ENCODE results near the gene HKDC1. TPM values are rescaled to one million over a fixed set of nuclear protein-coding genes. Genes with fewer than 3 reads are reported as not detected.

HKDC1 gene
- total RNA-seq, 2 experiments from 2014 or later, result not detected

- H3K4me2 ChIP-seq (ENCODE audit: low read length), result no peak overlapping the region
- CTCF ChIA-PET (ENCODE audit: unreplicated experiment), result no interaction called here
- no peak for DNase-seq (ENCODE audit: low spot score)
- POLR2A ChIA-PET, result interaction anchor here (0.7 kb wide), 2 partner anchors 13 to 1739 kb away, joined by 3 to 6 read pairs; no protein-coding TSS in a partner anchor
- H3K79me2 ChIP-seq (ENCODE audit: insufficient read depth, low read depth, low read length), result no peaks in the 10 kb centered on the region
- TF ChIP-seq, protein P1, sequence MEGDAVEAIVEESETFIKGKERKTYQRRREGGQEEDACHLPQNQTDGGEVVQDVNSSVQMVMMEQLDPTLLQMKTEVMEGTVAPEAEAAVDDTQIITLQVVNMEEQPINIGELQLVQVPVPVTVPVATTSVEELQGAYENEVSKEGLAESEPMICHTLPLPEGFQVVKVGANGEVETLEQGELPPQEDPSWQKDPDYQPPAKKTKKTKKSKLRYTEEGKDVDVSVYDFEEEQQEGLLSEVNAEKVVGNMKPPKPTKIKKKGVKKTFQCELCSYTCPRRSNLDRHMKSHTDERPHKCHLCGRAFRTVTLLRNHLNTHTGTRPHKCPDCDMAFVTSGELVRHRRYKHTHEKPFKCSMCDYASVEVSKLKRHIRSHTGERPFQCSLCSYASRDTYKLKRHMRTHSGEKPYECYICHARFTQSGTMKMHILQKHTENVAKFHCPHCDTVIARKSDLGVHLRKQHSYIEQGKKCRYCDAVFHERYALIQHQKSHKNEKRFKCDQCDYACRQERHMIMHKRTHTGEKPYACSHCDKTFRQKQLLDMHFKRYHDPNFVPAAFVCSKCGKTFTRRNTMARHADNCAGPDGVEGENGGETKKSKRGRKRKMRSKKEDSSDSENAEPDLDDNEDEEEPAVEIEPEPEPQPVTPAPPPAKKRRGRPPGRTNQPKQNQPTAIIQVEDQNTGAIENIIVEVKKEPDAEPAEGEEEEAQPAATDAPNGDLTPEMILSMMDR (conservative IDR thresholded peaks at IDR 0.05; ENCODE audit: low read length), result no peak
- TF ChIP-seq EZH2phosphoT487 (IDR thresholded peaks at IDR 0.05; ENCODE audit: borderline replicate concordance, low read depth, low read length), result no peak
- H2AFZ ChIP-seq (ENCODE audit: low read length), result no peak overlapping the region; the same call in 1 of the 2 replicates
- no peak overlapping the region for H3K27ac ChIP-seq (ENCODE audit: low read depth, low read length, poor library complexity, severe bottlenecking)
- BruUV-seq (replicated peaks), result no TSS peak
- H3K9me3 ChIP-seq (ENCODE audit: low read length), result no peaks in the 10 kb centered on the region
- H3K4me3 ChIP-seq (ENCODE audit: low read depth, low read length, poor library complexity, severe bottlenecking), result no peak overlapping the region
- no peaks in the 10 kb centered on the region for H3K36me3 ChIP-seq (ENCODE audit: insufficient read depth, low read length)
- intact Hi-C loops (cut with micrococcal nuclease; ENCODE audit: unreplicated experiment), result no loop called here
- H3K4me1 ChIP-seq (ENCODE audit: insufficient read depth, low read length, poor library complexity, severe bottlenecking), result peaks cover 7% of the 10 kb centered on the region
- H3K9me2 ChIP-seq (ENCODE audit: insufficient read depth, low read length), result no peaks in the 10 kb centered on the region
- H4K20me1 ChIP-seq (ENCODE audit: insufficient read depth, low read length), result no peaks in the 10 kb centered on the region
Observed at GRCh38 chr10:69272624-69273023, 52.5 kb downstream of the HKDC1 start.

GRCh38 chr10:69275444-69275843 is 55.3 kb downstream of the HKDC1 start:
- H3K36me3 ChIP-seq (ENCODE audit: insufficient read depth, low read length), result no peaks in the 10 kb centered on the region
- no peaks in the 10 kb centered on the region for H3K9me3 ChIP-seq (ENCODE audit: low read length)
- BruUV-seq (replicated peaks), result no TSS peak
- intact Hi-C loops (cut with micrococcal nuclease; ENCODE audit: unreplicated experiment), result no loop called here
- H3K4me2 ChIP-seq (ENCODE audit: low read length), result no peak overlapping the region
- ChIA-PET POLR2A (no interaction called here), CTCF (ENCODE audit: unreplicated experiment) (no interaction called here)
- H2AFZ ChIP-seq (ENCODE audit: low read length), result no peak overlapping the region
- no peaks in the 10 kb centered on the region for H3K9me2 ChIP-seq (ENCODE audit: insufficient read depth, low read length)
- TF ChIP-seq EZH2phosphoT487 (IDR thresholded peaks at IDR 0.05; ENCODE audit: borderline replicate concordance, low read depth, low read length), result no peak
- TF ChIP-seq, protein P1 (conservative IDR thresholded peaks at IDR 0.05; ENCODE audit: low read length), result no peak
- H3K4me3 ChIP-seq (ENCODE audit: low read depth, low read length, poor library complexity, severe bottlenecking), result no peak overlapping the region
- no peaks in the 10 kb centered on the region for H4K20me1 ChIP-seq (ENCODE audit: insufficient read depth, low read length)
- H3K4me1 ChIP-seq (ENCODE audit: insufficient read depth, low read length, poor library complexity, severe bottlenecking), result peaks cover 30% of the 10 kb centered on the region
- H3K79me2 ChIP-seq (ENCODE audit: insufficient read depth, low read depth, low read length), result no peaks in the 10 kb centered on the region
- H3K27ac ChIP-seq (ENCODE audit: low read depth, low read length, poor library complexity, severe bottlenecking), result no peak overlapping the region
- no peak for DNase-seq (ENCODE audit: low spot score)

- no peak overlapping the region for H2AFZ ChIP-seq (ENCODE audit: low read length)
- H3K9me3 ChIP-seq (ENCODE audit: low read length), result no peaks in the 10 kb centered on the region
- H3K4me2 ChIP-seq (ENCODE audit: low read length), result no peak overlapping the region
- H3K27ac ChIP-seq (ENCODE audit: low read depth, low read length, poor library complexity, severe bottlenecking), result no peak overlapping the region
- no peaks in the 10 kb centered on the region for H3K79me2 ChIP-seq (ENCODE audit: insufficient read depth, low read depth, low read length)
- ChIA-PET CTCF (ENCODE audit: unreplicated experiment) (no interaction called here), POLR2A (interaction anchor here (0.7 to 1.3 kb wide), 2 partner anchors 13 to 967 kb away, joined by 3 to 4 read pairs; no protein-coding TSS in a partner anchor)
- no peak for DNase-seq (ENCODE audit: low spot score)
- H3K36me3 ChIP-seq (ENCODE audit: insufficient read depth, low read length), result no peaks in the 10 kb centered on the region
- no peaks in the 10 kb centered on the region for H4K20me1 ChIP-seq (ENCODE audit: insufficient read depth, low read length)
- H3K4me3 ChIP-seq (ENCODE audit: low read depth, low read length, poor library complexity, severe bottlenecking), result no peak overlapping the region
- BruUV-seq (replicated peaks), result no TSS peak
- H3K9me2 ChIP-seq (ENCODE audit: insufficient read depth, low read length), result no peaks in the 10 kb centered on the region
- TF ChIP-seq EZH2phosphoT487 (IDR thresholded peaks at IDR 0.05; ENCODE audit: borderline replicate concordance, low read depth, low read length), result no peak
- TF ChIP-seq, protein P1 (conservative IDR thresholded peaks at IDR 0.05; ENCODE audit: low read length), result no peak
- intact Hi-C loops (cut with micrococcal nuclease; ENCODE audit: unreplicated experiment), result no loop called here
- H3K4me1 ChIP-seq (ENCODE audit: insufficient read depth, low read length, poor library complexity, severe bottlenecking), result peaks cover 29% of the 10 kb centered on the region
Observed at GRCh38 chr10:69276503-69276902, 56.4 kb downstream of the HKDC1 start.
